ENCODE results near the gene RNF13.

Gene RNF13

GRCh38 chr3:150005243-150006112 lies 192.5 kb downstream of the RNF13 start:
- no peak for DNase-seq

GRCh38 chr3:150006794-150007193 lies 193.8 kb downstream of the RNF13 start:
- no peak for DNase-seq

Measured in NCI-H82 (cell line).